HG02571 (cell line): Measurements from ENCODE around the gene TRIM17.
A peak's percentile ranks its signal among the peaks of the same experiment; 100 is the strongest.

Source experiments
- ATAC-seq: cut with Tn5 transposase; IDR thresholded peaks from one replicate; pipeline ENCODE4 v1.9.1; 2021; ENCODE audit warnings: mild to moderate bottlenecking, moderate library complexity; ENCODE audit not compliant: unreplicated experiment

The TRIM17 gene

DNA sequence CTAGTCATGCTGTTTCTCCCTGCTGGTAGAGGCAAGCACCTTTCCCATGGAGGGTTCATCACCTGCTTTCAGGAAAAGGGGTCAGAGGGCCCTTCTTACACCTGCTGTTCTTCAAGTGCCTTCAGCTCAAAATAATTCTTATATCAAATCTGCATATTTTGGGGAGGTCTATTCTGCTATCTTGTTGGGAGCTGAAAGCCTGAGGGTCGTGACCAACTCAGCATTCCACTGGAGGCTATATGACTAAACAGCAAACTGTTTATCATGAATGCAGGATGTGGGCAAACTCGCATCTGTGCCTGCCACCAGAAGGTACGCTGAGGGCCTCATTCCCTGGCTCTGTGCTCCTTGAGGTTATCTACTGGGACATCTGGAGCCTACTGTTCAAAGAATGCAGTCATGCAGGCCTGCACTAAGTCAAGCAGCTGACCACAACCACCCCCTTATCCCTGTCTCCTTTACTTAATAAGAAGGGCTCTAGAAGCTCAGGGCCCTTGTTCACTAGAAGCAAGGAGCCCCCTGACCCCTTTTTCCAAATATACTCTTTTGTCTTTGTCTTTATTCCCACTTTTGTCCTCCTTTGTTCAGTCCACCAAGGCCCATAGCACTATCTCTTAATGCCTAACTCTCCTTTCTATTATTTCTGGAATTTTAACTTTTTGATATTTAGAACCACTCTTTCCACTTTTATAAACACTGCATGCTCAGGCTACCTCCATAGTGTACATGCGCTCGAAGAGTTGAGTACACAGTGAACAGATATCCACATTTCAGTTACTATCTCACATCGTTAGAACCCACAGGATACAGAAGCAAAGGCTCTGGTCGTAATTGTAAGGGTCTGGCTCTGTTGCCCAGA lies 4.5 kb upstream of the TRIM17 start:
- ATAC-seq: no peak

DNA sequence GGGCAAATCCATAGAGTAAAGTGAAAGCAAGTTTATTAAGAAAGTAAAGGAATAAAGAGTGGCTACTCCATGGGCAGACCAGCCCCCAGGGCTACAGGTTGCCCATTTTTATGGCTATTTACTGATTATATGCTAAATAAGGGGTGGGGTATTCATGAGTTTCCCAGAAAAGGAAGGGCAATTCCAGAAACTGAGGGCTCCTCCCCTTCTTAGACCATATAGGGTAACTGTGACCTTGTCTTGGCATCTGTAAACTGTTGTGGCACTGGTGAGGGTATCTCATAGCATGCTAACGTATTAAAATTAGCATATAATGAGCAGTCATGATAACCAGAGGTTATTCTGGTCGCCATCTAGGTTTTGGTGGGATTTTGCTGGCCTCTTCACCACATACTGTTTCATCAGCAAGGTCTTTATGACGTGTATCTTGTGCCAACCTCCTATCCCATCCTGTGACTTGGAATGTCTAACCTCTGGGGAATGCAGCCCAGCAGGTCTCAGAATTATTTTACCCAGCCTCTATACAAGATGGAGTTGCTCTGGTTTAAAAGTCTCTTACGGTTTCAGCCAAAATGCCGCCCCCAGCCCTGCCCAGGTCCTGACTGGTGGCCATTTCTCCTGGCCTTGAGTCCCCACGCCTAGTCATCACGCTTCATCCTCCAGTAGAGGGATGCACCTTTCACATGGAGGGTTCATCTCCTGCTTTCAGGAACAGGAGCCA lies 982 bp upstream of the TRIM17 start:
- no peak for ATAC-seq

DNA sequence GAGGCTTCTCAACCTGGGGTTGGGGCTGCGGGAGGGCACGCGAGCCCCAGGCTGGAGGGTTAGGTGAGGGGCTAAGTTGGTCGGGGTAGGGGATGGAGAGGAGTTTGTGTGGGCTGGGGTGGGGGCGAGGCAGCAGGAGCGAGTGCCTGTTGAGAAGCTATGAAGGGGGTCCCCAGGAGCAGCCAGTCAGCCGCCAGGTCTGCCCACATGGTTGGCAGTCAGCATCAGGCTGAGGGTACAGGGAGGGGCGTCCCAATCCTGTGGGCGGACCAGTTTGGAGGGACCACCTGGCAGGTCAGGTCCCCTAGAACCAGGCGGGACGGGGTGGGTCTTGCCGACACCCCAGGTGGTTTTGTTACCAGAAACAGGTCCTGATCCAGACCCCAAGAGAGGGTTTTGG lies 400 bp upstream of the TRIM17 start:
- no peak for ATAC-seq

DNA sequence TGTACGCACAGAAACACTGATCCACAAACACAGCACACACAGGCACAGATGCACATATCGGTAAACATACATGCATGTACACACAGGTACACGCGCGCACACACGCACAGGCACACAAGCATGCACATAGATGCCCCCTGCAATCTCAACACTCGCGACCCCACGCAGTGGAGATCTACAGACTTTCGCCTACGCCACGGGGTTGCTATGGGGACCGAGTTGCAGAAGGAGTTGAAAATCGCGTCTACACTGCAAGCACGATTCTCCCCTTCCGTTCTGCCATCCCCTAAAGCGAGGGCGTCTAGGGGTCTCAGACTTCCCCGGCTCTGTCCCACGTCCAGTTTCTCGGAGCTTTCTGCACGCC lies 826 bp downstream of the TRIM17 start:
- ATAC-seq: no peak

DNA sequence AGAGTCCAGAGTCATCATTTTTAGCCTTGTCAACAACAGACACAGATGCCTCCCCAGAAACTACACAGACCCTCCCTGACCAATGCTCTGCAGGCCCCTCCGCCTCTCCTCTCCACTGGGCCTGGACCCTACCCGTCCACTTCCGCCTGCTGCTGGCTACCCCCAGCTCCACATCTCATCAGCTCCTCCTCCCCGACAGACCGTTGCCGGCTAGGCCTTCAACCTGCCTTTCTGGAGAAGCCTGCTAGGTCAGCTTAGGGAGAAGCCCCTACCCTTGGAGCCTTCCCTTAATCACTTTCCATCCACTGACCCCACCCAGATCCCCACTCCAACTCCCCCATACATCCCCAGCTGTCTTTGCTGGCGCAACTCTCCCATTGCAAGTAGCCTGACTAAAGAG lies 1.4 kb downstream of the TRIM17 start:
- ATAC-seq: no peak

DNA sequence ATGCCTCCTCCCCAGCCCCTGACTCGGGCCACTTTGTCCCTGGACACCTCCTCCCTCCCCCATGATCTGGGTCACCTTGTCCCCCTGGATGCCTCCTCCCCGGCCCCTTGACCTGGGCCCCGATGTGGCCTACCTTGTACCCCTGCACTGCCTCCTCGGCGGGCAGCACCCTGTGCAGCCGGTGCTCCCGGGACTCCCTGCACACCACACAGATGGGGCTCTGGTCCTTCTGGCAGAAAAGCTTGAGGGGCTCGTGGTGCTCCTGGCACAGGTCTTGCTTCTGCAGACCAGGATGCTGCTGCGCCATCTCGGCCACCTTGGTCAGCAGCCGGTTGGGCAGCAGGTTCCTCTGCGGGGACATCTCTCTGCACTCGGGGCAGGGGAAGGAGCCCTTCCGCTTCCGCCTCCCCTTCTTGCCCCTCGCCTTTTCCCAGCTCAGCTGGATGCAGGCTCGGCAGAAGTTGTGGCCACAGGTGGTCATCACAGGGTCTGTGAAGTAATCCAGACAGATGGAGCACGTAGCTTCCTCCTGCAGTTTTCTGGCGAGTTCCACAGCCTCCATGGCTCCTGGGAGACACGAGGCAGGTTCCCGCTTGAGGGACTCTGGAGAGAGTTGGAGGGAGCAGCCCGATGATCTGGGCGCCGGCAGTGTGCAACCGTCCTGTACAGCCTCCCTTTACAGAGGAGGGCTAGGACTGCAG lies 2.0 kb downstream of the TRIM17 start:
- ATAC-seq: no peak

DNA sequence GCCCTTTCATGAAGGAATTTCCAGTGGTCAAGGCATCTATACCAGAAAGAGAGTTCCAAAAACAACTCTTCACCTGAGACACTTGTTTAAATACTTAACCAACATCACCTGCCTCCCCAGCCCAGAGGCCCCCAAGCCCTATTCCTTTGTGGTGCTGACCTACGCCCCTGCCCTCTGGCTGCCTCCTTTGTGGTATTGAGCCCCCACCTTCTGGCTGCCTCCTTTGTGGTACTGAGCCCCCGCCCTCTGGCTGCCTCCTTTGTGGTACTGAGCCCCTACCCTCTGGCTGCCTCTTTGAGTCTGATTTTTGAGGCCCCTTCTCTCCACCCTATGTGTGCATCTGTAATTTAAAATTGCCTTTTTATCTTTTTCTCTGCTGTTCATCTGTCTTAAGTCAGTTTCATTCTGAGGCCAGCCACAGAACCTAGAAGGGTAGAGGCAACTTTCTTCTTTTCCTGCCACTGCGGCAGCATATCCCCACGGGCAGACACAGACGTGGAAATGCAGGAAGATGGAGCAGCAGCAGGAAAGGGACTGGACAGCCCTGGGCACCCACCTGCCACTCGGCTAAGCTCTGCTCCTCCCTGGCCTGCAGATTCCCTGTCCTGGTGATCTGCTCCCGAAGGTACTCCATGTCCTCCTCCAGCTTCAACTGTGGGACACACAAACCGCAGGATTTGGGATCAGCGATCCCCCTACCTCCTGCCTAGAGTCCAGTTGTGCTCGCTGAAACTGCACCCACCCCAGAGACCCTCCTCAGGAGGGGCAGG lies 3.2 kb downstream of the TRIM17 start:
- no peak for ATAC-seq

DNA sequence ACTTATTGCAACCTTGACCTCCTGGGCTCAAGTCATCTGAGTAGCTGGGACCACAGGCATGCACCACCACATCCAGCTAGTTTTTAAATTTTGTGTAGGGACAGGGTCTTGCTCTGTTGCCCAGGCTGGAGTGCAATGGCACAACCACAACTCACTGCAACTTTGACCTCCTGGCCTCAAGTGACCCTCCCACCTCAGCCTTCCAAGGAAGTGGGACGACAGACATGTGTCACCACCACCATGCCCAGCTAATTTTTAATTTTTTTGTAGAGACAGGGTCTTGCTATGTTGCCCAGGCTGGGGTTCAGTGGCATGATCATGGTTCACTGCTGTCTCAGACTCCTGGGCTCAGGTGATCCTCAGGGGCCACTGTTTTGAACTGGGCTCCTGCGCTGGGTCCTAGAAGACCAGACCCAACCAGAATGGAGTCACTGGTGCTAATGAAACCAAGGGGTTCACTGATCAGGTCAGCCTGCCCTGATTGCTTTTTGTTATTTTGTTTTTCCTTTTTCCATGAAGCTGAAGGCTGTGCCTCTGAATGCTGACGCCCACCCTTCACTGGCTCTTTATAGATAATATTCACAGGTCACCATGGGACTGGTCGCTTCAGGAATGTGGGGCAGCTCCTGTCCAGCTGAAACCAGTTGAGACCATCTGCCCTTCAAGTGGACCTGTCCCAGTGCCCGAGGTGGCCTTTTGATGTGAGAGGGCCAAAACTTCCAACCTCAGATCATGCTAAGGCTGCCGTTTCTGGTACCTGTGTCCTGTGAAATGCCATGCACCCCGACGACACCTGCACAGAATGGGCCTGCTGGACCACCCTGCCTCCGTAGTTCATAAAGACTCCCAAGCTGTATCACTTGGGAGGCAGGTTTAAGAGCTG lies 4.9 kb downstream of the TRIM17 start:
- no peak for ATAC-seq

DNA sequence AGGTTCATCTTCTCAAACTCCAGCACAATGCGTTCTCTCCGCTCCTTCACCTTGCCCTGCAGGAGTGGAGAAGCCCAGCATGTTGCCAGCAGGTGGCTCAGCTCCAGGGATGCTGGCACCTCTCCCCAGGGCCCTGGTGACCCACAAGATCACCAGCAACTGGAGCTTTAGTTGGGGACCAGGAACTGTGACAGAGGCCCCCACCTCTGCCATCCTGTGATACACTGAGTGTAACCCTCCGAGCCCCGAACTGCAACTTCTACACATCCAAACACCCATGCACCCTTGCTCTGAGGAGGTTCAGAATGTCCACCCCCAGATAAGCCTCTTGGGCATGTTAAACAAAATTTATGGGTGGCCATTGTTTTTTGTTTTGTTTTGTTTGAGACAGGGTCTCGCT lies 5.5 kb downstream of the TRIM17 start:
- no peak for ATAC-seq

DNA sequence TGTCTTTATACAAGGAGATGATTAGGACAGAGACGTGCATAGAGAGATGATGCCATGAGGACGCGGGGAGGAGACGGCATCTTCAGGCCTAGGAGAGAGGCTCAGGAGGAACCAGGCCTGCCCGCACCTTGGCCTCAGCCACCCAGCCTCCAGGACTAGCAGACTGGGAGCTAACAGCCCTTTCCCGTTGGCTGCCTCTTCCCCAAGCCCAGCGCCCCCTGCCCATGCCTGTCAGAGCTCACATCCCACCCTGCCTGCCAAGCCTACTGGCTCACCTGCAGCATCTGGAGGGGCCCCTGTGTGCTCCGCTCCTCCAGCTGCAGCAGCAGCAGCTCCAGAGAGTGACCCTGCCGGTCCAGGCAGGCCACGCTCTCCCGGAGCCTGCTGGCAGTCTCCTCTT lies 6.0 kb downstream of the TRIM17 start:
- no peak for ATAC-seq

DNA sequence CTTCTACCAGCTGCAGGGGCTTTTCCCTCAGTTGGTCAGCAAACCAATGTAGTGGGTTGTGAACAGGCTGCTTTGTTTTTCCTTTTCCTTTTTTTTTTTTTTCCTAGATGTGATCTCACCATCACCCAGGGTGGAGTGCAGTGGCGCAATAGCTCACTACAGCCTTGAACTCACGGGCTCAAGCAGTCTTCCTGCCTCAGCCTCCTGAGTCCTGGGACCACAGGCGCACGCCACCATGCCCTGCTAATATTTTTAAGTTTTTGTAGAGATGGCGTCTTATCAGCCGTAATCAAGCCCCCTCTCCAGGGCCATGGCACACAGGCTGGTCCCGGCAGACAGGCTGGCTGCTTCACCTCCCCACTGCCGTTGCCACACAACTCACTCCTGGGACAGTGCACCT lies 6.6 kb downstream of the TRIM17 start:
- no peak for ATAC-seq

DNA sequence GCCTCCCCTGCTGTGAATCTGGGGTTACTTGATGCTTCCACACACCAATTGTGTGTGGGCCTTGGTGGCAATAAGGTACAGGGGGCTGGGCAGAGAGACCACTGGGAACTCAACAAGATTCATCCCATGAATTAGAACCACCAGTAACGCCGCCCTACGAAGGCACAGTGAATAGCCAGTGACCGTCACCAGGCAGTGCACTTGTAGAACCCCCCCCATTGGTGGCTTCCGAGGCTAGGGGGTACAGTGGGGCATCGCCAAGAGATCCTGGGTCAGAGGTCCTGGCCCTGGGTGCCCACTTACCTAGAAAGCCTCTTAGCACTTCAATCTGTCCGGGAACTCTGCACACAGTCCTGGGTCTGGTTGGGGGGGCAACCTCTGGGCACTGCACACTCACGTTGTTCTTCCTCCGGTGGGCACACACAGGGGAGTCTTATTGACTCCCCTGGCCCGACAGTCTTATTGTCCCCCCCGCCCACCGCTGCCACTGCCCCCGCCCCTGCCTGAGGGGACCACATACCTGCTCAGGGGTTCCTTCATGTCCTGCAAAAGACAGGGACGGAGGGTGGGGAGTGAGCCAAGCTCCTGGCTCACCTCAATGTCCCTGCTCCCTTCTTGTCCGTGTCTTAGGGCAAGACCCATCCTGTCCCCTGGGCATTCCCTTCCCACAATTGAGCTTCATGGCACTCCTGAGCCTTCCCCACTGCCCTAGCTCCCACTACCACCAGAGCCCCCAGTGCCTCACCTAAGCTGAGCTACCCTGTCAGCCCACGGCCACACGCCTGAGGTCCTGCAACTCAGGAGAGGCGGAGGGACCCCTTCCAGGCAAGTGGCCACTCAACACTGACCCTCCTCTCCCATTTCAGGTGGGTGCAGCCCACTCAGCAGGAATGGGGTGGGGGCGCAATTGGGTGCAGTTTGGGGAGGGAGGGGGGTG lies 7.5 kb downstream of the TRIM17 start:
- ATAC-seq: no peak

DNA sequence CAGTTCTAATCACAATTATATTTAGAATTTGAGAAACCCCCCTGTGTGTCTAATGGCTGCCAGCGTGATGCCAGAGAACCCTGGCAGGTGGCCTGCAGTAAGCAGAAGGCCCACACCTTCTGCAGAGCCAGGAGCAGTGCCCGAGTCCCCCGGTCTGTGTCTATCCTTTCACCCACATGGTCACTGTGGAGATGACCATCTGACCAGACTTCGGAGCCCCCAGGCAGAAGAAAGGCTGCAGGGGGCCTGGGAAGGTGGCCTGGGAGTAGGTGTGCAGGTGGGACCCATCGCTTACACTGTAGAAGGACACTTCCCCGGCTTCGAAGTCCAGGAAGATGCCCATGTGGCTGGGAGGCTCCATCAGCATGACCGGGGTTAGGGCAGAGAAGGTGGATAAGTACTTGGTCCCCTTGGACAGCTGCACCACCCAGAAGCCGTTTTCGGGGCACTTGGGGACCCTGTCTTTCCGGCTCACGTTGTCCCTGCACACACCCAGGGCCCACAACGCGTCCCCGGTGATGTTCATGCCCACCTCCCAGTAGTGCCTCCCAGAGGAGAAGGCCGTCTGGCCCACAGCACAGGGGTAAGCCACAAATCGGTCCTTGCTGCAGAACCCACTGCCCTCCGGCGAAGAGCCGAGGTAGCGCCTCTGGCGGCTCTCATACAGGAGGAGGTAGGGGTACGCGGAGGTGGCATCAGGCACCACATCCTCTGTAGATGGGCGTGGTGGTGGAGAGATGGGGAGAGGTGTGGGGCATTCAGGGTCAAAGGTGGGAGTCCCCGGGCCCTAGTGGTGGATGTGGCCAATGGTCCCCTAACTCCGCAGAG lies 8.4 kb downstream of the TRIM17 start:
- no peak for ATAC-seq

DNA sequence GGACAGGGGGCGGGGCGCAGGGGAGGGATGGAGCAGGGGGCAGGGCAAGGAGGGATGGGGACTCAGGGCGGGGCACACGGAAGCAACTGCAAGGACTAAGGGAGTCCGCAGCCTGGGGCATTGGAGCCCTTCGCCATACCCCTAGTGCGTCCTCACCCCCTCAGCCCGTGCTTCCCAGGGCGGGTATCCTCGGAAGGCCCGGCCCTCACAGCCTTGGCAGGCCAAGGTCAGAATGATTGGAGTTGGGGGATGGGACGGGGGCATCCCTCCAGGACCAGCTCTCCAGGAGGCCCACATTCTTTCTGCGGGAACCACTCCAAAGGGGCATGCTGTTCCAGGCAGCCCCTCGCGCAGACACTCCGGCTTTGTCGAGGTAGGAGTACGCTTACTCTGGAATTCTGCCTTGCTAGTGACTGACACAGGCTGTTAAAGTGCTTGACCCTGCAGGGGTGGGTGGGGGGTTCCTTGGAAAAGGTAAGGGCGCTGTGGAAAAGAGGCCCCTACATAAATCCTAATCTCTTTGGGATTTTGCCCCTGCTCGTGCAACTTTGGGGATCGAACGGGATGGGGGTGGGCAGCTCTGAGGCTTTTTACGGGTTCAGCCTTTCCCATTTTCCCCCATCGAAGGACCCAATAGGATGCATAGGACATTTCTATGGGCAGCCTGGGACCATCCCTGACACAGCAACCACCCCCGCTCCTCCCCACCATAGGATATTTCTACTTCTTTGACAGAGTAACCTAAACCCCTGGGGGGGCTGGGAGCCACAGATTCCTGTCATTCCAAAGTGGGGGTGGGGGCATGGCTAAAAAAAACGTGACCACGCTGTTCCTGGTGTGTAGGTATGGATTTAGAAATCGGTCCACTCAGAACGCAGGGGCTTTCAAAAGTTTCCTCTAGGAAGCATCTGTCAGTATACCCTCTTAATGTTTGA lies 9.3 kb downstream of the TRIM17 start:
- no peak for ATAC-seq

DNA sequence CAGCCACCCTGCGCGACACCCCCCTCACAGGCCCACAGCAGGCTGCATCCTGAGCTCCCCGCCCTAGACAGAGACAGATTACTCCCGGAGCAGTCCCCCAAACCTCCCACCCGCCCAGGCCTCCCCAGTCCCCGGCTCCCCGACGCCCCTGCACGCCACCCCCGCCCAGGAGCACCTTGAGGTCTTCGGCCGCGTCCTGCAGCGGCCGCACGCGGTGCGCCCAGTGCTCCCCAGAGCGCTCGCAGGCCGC lies 10.8 kb downstream of the TRIM17 start:
- ATAC-seq: peak; percentile 25

DNA sequence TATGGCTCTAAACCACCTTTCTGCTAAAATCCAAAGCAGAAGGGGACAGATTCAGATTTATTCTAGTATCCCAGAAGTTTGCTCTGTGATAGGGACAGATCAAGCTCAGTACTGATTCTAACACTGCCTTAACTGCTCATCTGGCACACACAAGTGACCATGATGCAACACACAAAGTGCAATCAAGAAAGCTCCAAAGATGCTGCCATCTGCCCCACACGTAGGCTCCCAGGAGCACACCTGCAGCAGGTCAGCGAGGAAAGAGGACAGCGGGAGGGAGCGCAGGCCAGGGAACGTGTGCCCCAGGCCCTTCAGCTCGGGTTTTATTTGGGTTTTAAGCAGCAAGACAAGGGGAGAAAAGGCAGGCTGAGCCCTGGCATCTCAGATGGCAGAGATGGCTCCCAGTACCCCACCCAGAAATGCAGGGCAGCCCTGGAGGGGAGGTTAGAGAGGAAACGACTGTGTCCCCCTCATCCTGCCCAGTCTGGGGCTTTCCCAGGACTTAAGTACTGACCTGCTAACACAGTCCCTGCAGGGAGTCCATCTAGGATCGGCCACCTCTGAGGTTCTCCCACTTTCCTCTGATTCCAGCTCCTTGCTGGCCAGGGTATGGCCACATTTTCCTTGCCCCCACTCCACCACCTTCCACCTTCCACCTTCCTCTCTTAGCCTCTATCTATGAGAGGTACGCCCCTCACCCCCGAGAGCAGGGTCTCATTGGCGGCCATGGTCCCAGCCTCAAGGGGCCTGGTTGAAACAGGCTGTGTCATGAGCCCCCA lies 11.3 kb downstream of the TRIM17 start:
- ATAC-seq: no peak
